DMS153 treated with DMSO at 0.1 percent for 48 hours (cell line): Measurements from ENCODE around the gene ABL2.
"Not testable (repeated sequence)": the region's sequence is repeated elsewhere in the genome, so short reads cannot be mapped to it uniquely, and the experiment has no call there.

ENCODE experiments used
- DNase-seq: peaks from one replicate; lab custom pipeline; 2025; ENCODE audit not compliant: unreplicated experiment; lab: John Stamatoyannopoulos, UW

Gene ABL2

DNA sequence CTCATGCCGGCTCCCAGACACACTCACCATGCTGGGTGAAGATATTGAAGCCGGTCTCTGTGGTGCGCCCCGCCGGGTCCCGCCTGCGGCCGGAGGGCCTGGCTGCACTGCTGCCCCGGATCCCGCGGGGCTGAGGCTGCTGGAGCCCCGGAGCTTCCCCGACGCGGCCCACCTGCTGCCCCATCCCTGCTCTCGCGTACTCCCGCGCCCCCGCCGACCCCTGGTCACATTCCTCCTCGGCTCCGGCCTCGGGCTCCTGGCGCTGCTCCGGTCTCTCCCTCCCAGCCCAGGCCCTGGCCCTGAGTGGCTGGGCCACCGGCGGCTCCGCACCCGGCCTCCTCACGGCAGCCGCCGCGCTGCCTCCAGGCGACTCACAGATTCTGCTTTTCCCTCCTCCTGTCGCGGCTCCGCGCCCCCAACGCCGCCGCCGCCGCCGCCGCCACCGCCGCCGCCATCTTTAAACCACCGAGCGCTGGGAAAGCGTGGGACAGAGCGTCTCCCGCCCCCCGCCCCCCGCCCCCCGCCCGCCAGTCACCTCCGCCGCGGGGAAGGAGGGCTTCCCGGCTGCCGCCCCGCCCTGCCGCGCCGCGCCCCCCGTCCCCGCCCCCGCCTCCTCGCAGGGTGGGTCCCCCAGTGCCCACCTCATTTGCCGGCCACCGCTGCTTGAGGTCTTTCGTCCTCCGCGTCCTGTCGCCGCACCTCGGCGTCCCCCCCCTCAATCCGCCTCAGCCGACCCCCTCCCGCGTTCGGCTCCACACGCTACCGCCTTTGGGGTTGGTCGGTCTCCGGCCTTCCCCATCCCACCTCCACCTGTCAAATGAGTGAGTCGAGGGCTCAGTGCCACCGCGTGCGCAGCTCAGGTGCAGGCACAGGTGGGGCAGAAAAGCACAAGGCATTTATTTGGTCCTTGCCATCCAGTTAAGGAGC is at the start of gene ABL2:
ABL2 (minus strand) TSS at position 464 of the 927 bp plus-strand sequence; CDS start at position 184, 280 bp downstream.
- DNase-seq, result peak; percentile 67

DNA sequence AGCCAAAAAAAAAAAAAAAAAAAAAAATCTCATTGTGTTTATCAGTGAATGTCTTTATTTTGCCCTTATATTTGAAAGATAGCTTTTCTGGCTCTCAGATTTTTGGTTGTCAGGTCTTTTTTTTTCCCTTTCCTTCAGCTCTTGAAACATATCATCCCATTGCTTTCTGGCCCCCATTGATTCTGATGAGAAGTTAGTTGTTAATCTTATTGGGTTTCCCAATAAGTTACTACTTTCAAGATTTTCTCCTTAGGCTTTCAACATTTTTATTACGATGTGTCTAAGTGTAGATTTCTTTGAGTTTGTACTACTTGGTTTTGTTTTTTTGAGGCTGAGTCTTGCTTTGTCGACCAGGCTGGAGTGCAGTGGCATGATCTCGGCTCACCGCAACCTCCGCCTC is 49.4 kb upstream of the ABL2 start:
- no peak for DNase-seq

DNA sequence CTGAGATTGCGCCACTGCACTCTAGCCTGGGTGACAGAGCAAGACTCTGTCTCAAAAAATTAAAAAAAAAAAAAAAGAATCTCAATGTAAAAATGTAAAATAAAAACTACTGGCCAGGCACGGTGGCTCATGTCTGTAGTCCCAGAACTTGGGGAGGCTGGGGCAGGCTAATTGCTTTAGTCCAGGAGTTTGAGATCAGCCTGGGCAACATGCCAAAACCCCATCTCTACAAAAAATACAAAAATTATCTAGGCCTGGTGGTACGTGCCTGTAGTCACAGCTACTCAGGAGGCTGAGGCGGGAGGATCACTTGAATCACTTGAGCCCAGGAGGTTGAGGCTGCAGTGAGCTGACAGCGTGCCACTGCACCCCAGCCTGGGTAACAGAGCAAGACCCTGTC is 44.9 kb upstream of the ABL2 start:
- not testable (repeated sequence) for DNase-seq

DNA sequence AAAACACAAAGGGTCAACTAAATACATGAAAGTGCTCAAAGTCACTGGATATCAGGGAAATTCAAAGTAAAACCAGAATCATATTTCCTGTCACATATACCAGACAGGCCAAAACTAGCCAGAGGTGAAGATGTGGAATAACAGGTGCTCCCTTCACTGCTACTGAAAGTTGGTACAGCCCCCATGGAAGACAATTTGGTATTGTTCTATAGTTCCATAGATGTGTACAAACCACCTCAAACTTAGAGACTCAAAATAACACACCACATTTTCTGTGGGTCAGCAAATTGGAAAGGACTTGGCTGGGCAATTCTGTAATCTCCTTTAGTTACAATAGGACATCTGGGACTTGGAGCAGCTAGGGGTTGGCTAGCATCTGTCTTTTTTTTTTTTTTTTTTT is 39.6 kb upstream of the ABL2 start:
- DNase-seq, result no peak

DNA sequence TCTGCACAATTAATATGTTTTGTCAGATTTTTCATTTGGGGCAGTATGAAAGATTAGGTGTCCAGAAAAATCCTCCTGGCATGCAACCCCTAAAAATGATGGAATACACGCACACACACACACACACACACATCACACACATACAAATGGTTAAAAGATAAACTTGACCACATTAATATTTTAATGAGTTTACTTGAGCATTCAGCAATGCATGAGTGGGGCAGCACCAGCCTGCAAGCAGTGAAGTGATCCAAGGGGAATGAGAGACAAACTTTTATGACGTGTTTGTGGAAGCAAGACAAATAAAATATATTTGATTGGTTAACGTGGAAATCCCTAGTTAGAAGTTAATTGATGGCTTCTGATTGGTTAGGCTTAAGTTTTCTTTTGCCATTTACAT is 35.0 kb upstream of the ABL2 start:
- no peak for DNase-seq

DNA sequence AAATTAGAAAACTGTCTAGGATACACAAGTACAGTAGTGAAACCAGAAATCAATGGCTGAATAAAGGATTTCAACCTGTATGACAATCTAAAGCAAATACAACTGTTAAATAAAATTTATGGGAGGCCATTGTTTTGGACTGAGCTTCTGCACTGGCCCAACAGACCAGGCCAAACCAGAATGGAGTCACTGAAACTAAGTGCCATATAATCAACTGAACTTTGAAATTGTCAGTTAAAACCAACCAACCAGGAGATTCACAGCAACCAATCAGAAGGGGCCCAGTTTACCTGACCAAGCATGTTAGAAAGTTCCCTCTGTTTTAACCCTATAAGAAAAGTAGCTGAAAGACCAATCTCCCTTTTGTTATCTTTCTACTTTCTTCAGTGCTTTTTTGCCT is 33.6 kb upstream of the ABL2 start:
- DNase-seq, result no peak

DNA sequence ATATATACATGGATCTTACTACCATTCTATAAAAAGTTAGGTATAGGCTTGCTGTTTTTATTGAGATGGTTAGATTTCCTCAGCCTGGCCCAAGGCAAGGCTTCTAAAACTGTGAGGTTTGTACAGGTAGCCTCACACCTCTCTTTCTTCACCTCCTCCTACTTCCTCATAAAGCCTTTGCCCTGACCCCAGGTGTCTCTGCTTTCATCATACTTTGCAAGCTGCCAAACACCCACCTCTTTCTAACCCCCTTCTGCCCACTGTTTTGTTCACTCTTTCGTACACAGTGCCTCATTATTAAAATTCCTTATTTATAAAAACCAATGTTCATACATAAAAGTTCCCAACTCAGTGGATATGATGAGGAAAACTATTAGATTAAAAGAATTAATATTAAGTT is 32.7 kb upstream of the ABL2 start:
- no peak for DNase-seq

DNA sequence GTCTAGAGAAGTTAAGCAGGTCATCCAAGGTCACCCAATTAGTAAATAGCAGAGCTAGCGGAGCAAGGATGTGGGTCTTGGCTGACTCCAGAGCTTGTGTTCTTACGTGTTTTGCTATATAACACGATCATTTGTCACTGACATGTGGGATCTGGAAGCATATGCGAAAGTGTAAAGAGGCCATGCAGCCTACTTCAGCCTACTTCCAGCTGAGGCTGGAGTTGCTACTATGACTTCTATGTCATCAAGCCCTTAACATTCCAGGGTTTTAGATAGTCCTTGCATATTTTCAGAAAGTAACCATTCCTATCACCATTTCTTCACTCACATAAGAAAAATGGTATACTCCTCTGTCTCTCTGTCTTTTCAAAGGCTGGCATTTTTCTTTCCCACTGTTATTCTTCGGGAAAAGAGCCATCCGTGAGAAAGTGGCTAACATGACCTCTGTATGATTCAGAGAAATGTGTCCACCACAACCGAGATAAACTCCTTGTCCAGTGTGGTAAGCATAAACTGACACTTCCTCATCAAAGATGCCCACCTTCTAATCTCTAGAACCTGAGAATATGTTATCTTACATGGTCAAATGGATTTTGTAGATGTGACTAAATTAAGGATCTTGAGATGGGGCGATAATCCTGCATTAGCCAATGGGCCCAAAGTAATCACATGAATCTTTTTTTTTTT is 24.0 kb upstream of the ABL2 start:
- DNase-seq, result no peak

DNA sequence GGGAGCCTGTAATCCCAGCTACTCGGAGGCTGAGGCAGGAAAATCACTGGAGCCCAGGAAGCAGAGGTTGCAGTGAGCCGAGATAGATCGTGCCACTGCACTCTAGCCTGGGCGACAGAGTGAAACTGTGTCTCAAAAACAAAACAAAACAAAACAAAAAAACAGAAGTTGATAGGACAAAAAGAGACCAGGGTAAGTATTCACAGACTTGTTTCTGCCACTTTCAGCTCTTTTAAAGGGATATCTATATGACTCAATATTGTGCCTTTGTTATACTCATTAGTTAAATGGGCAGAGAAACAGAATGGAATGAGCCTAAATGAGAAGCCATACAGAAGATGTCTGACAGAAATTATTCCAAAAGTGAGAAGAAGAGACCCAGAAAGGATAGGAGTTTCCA is 23.1 kb upstream of the ABL2 start:
- DNase-seq, result no peak

DNA sequence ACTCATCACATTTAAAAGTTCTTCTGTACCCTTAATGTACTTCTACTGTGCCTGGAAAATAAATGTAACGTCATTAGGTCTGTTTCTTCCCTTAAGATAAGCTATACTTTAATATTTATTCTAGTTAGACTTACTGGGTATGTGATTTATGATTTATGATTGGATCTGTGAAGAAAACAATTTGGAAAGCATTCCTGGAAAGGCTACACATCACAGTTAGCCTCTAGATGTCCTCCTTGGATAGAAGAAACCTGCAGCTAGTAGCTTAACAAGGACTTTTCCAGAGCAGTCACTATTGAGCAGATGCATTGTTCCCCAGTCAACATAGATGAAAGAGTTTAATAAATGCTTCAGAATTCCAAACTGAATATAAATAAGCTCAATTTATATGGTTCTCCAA is 22.2 kb upstream of the ABL2 start:
- peak; percentile 36 for DNase-seq

DNA sequence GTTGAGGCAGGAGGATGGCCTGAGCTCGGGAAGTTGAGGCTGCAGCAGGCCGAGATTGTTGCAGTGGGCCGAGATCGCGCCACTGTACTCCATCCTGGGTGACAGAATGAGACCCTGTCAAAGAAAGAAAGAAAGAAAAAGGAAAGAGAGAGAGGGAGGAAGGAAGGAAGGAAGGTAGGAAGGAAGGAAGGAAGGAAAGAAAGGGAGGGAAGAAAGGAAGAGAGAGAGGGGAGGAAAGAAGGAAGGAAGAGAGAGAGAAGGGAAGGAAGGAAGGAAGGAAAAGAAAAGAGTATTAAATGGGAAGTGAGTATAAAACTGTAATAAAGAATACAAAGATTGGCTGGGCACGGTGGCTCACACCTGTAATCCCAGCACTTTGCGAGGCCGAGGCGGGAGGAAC is 18.4 kb upstream of the ABL2 start:
- DNase-seq, result no peak

DNA sequence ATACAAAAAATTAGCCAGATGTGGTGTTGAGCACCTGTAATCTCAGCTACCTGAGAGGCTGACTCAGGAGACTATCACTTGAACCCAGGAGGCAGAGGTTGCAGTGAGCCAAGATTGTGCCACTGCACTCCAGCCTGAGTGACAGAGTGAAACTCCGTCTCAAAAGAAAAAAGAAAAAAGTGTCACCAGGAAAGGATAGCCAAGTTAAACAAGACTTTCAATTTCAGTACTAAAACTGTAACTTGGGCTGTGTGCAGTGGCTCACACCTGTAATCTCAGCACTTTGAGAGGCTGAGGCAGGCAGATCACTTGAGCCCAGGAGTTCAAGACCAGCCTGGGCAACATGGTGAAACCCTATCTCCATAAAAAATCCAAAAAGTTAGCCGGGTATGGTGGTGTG is 15.9 kb upstream of the ABL2 start:
- not testable (repeated sequence) for DNase-seq

DNA sequence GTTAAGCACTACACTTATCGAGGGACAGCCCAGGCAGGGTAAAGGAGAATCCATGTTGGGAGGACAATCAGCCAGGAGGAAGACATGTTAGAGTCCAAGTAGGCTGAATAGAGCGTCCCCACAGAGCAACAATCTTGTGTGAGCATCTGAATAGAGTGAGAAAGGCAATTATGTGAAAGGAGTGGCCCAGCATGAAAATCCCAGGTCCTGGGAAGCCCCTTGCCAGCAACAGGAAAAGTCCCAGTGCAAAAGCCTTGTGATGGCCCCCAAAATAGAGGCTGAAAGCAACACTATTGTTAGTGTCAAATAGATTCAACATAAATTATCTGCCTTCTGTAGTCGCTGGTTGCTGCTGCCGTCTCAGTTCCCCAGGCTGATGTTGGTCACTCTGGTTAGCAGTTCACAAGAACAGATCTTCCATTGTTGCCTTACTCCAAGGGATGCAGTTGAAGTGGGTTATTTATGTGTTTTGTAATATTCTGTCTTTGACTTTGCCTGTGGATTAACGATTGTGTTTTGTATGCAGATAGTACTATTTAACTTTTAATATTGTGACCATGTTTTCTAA is 12.1 kb upstream of the ABL2 start:
- DNase-seq, result no peak

DNA sequence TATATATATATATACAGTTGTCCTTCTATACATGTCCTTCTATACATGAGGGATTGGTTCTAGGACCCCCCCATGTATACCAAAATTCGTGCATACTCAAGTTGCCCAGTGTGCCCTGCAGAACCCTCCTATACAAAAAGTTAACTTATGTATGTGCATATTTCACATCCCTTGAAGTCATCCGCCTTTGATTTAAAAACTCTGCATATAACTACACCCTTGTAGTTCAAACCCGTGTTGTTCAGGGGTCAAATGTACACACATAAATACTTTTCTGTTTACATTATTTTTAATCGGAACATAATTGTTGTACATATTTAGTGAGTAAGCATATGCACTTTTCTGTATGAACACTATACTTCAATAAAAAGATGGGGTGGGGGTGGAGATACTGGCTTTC is 7.7 kb upstream of the ABL2 start:
- DNase-seq, result no peak

DNA sequence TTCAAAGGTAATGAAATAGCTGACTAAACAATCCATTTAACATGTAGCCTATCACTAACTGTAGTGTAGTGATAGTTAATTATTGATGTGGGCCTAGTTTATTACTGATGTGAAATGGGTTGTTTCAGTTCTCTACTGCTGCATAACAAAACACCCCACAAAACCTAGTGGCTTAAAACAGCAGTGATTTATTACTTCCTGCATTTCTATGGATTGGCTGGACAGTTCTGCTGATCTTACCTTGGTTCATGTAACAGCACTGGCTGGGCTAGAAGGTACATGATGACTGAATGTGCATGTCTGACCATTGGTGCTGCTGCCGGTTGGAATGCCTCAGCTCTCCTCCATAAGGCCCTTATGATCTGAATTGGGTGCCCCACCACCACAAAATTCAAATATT is 5.4 kb upstream of the ABL2 start:
- no peak for DNase-seq

DNA sequence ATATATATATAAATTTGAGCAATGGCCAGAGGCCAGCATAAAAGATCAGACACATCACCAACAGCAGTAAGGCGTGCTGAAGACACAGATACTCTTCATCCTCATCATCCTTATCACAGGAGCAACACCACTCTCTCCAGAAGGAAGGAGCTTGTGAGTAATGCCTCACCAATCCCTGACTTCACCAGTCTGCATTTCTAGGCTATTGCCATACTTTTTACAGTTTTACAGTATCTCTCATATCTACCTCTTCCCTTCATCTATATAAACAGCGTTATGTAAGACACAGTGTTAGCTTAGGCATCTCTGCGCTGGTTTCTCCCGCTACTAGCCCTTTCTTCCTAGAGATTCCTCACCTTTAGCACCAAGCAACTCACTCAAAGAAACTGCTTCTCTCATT is 2.4 kb upstream of the ABL2 start:
- DNase-seq, result no peak

DNA sequence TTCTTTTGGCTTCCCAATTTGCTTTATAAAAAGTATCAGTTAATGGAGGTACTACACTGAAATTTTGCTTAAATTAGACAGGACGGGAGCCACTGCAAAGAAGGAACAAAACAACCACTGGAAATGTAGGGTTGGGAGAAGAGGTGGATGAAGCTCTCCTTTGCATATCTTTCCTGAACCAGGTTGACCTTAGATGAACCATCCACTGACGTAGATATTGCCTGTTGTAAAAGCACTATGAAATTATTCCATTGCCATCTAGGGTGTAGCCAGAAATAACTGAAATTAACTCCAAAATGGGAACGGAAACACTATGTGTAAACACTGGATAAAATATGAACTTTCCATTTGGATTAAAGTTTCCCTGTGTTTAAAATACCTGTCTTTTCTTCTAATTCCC is 1.2 kb upstream of the ABL2 start:
- DNase-seq, result no peak

DNA sequence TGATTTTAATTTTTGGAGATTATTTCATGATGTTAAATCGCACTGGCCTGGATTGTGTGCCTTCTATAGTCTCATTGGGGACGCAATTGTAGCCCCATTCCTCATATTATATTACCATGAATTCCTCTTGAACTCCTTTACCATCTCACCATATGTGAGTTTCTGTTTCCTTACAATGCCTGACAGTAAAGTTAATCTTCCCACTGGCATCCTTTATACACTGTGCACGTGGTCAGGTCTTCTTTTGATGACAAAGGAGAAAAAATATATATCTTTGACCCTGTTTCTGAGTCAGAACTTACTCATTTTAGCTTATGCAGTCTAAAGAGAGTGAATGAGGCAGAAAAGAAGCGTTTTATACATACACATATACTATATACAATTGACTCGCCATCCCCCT is 774 bp upstream of the ABL2 start:
- DNase-seq, result no peak

DNA sequence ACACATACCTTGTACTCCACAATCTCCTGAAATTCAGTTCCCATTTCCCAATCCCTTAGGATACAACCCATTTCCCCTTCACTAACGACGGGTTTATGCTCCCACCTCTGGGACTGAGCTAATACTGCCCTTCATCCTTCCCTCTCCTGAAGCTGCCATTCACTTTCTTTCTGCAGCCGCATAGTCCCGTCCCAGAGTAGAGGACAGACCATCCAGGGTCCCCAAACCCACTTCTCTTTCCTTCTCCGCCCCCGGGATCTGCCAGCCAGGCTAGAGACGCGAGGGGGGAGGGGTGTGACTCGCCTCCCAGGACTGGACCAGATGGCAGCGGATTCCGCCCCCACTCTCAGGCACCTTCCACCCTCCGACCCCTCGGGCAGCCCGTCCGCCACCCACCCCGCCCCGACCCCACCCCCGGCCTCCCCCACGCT is 679 bp downstream of the ABL2 start:
- no peak for DNase-seq

DNA sequence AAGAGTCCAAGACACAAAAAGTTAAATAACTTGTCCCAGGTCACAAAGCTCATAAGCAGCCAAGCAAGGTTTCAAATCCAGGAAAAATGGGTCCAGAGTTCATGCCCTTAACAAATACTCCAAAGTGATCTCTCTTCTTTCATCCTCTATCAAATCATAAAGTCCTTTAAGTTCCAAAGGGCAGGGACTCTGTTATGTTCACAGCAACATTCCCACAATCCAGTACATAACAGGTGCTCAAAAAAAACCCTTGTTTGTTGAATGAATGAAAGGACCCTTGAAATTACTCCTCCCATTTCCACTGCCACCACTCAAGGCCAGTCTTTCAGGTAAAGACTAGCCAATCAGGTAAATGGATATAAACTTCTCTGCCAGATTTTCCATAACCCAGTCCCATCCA is 2.7 kb downstream of the ABL2 start:
- DNase-seq, result no peak

DNA sequence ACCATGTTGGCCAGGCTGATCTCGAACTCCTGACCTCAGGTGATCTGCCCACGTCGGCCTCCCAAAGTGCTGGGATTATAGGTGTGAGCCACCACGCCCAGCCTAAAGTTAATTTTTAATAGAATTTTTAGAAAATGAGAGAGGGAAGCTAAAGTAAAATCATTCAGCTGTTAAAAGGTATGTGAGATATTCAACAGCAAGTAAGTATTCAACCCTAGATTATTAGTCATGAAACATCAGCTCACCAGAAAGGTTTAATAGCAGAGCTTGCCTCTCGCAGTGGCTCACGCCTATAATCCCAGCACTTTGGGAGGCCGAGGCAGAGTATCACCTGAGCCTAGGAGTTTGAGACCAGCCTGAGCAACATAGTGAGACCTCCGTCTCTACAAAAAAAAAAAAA is 5.0 kb downstream of the ABL2 start:
- not testable (repeated sequence) for DNase-seq

DNA sequence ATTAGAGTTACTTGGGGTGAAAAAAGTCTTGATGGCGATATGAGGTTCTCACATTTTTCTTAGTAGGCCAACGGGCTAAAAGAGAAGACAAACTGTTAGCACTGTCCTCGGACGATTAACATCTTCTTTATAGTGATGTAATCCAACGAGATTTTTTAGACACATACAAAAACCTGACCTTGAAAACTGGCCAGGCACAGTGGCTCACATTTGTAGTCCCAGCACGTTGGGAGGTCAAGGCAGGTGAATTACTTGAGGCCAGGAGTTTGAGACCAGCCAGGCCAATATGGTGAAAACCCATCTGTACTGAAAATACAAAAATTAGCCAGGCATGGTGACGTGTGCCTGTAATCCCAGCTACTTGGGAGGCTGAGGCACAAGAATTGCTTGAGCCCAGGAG is 8.4 kb downstream of the ABL2 start:
- DNase-seq, result not testable (repeated sequence)
